Activated CD4-positive, alpha-beta T cell treated with anti-CD3 and anti-CD28 coated beads for 36 hours (primary cell): ENCODE measurements around the gene NDRG4. TPM values are rescaled to one million over a fixed set of nuclear protein-coding genes. Genes with fewer than 3 reads are reported as not detected.
A peak's percentile ranks its signal among the peaks of the same experiment; 100 is the strongest.

Source experiments
- ATAC-seq: fragments of 200-7000 bp; cut with Tn5 transposase; one replicate; pipeline ENCODE4 v1.10.0; 2021; ENCODE audit warnings: mild to moderate bottlenecking, moderate library complexity
- CTCF ChIA-PET: fragments of 350-600 bp; sonication (Branson Sonifier 250); formaldehyde crosslinking; loops from one replicate; lab custom pipeline; 2021; ENCODE audit warnings: antibody characterized with exemption; lab: Charles Lee
- POLR2A ChIA-PET: fragments of 350-600 bp; sonication (Branson Sonifier 250); formaldehyde crosslinking; loops from one replicate; lab custom pipeline; 2021; ENCODE audit warnings: antibody characterized with exemption, inconsistent platforms; lab: Charles Lee
- DNase-seq: peaks from one replicate; pipeline ENCODE4 v3.0.0-alpha.2; 2020
- H3K27ac Mint-ChIP-seq: one replicate; pipeline ENCODE4 v1.8.0; 2021; ENCODE audit warnings: mixed read lengths
- H3K27me3 Mint-ChIP-seq: one replicate; pipeline ENCODE4 v1.8.0; 2021; ENCODE audit warnings: mixed read lengths
- H3K36me3 Mint-ChIP-seq: one replicate; pipeline ENCODE4 v1.8.0; 2021; ENCODE audit warnings: low read depth, mixed read lengths
- H3K4me1 Mint-ChIP-seq: one replicate; pipeline ENCODE4 v1.8.0; 2021; ENCODE audit warnings: mixed read lengths
- H3K4me3 Mint-ChIP-seq: one replicate; pipeline ENCODE4 v1.8.0; 2021; ENCODE audit warnings: mild to moderate bottlenecking, moderate library complexity, mixed read lengths
- H3K9me3 Mint-ChIP-seq: one replicate; pipeline ENCODE4 v1.8.0; 2021; ENCODE audit warnings: low read depth, mixed read lengths
- intact Hi-C, 2 experiments: fragments of 100-400 bp; cut with DNase I in 1 of 2; cut with micrococcal nuclease in 1 of 2; formaldehyde crosslinking; loops; one replicate each; pipeline versions ENCODE4 v1.14.2 to v1.15.1; 2022 to 2024; cut with DNase I, micrococcal nuclease
- total RNA-seq, 2 experiments: library from RNA; stranded (reverse); gene quantifications; one replicate each; pipeline ENCODE4 v1.2.3, GENCODE V29; 2021

Gene NDRG4
- total RNA-seq, 2 experiments from 2014 or later: 6.9 to 7.2 TPM

- ChIA-PET POLR2A (interaction anchor here (0.6 kb wide), 1 partner anchor 501 kb away, joined by 3 read pairs; no protein-coding TSS in a partner anchor), CTCF (interaction anchor here (0.6 to 1.7 kb wide), 9 partner anchors 8 to 242 kb away, joined by 3 to 10 read pairs (median 5); partner anchors contain the start of gene SLC38A7)
- Mint-ChIP-seq H3K9me3 (no peaks in the 10 kb centered on the region), H3K36me3 (peaks cover 23% of the 10 kb centered on the region), H3K27me3 (no peaks in the 10 kb centered on the region), H3K27ac (no peak overlapping the region), H3K4me3 (peak overlapping the region; percentile 92), H3K4me1 (peaks cover 41% of the 10 kb centered on the region)
- intact Hi-C loops: loop anchor here (2.0 to 10.0 kb wide), 3 partner anchors 13 to 319 kb away; partner anchors contain the start of genes CSNK2A2 (in 1 of the 2) and NDRG4 (in 1 of the 2)
- DNase-seq: no peak
- ATAC-seq: no peak
Observed at GRCh38 chr16:58513874-58514273, 13.9 kb downstream of the NDRG4 start.

- intact Hi-C loops: loop anchor here (1.0 to 10.0 kb wide), 8 partner anchors 14 to 320 kb away; partner anchors contain the start of genes CSNK2A2 (in 1 of the 2), GINS3 (in 1 of the 2), GOT2 (in 1 of the 2) and NDRG4 (in 1 of the 2)
- ChIA-PET POLR2A (interaction anchor here (0.6 kb wide), 1 partner anchor 122 kb away, joined by 4 read pairs; no protein-coding TSS in a partner anchor), CTCF (interaction anchor here (1.3 kb wide), 1 partner anchor 147 kb away, joined by 4 read pairs; no protein-coding TSS in a partner anchor)
- ATAC-seq: peak; percentile 72
- Mint-ChIP-seq H3K4me3 (peak within 1 kb of the TSS; percentile 92), H3K4me1 (peaks cover 49% of the 10 kb centered on the region), H3K9me3 (no peaks in the 10 kb centered on the region), H3K27ac (peak within 1 kb of the TSS; percentile 86), H3K27me3 (no peaks in the 10 kb centered on the region), H3K36me3 (peaks cover 33% of the 10 kb centered on the region)
- peak; percentile 87 for DNase-seq
Observed at GRCh38 chr16:58515125-58515870, 15.4 kb downstream of the NDRG4 start, which contains the start of gene SETD6. Gene SETD6, plus strand, starts transcription at chr16:58515517. Its CDS starts 21 bp downstream, at chr16:58515538.

GRCh38 chr16:58515871-58516767 lies 16.2 kb downstream of the NDRG4 start:
- ChIA-PET CTCF (interaction anchor here (1.3 kb wide), 1 partner anchor 146 kb away, joined by 4 read pairs; no protein-coding TSS in a partner anchor), POLR2A (no interaction called here)
- peaks cover 49% of the 10 kb centered on the region for H3K4me1 Mint-ChIP-seq
- ATAC-seq (peak; percentile 57), DNase-seq (peak; percentile 71)
- H3K4me3 Mint-ChIP-seq: peak overlapping the region; percentile 92
- intact Hi-C loops: loop anchor here (1.0 to 10.0 kb wide), 8 partner anchors 15 to 321 kb away; partner anchors contain the start of genes CSNK2A2 (in 1 of the 2), GINS3 (in 1 of the 2), GOT2 (in 1 of the 2) and NDRG4 (in 1 of the 2)
- peaks cover 41% of the 10 kb centered on the region for H3K36me3 Mint-ChIP-seq
- H3K27me3 Mint-ChIP-seq: no peaks in the 10 kb centered on the region
- H3K27ac Mint-ChIP-seq: no peak overlapping the region
- H3K9me3 Mint-ChIP-seq: no peaks in the 10 kb centered on the region

GRCh38 chr16:58516768-58517107 lies 16.8 kb downstream of the NDRG4 start:
- H3K4me1 Mint-ChIP-seq: peaks cover 49% of the 10 kb centered on the region
- ATAC-seq (no peak), DNase-seq (no peak)
- peak overlapping the region; percentile 92 for H3K4me3 Mint-ChIP-seq
- intact Hi-C loops: loop anchor here (5.0 to 10.0 kb wide), 4 partner anchors 71 to 322 kb away; partner anchors contain the start of genes CSNK2A2 (in 1 of the 2), GOT2 (in 1 of the 2) and SLC38A7 (in 1 of the 2)
- CTCF ChIA-PET: interaction anchor here (0.6 to 1.3 kb wide), 2 partner anchors 146 to 287 kb away, joined by 3 to 4 read pairs; no protein-coding TSS in a partner anchor
- H3K36me3 Mint-ChIP-seq: peaks cover 44% of the 10 kb centered on the region
- no peaks in the 10 kb centered on the region for H3K9me3 Mint-ChIP-seq
- no peak overlapping the region for H3K27ac Mint-ChIP-seq
- POLR2A ChIA-PET: interaction anchor here (0.9 kb wide), 1 partner anchor 42 kb away, joined by 3 read pairs; no protein-coding TSS in a partner anchor
- H3K27me3 Mint-ChIP-seq: no peaks in the 10 kb centered on the region

- Mint-ChIP-seq H3K27ac (peak overlapping the region; percentile 64), H3K4me3 (no peak overlapping the region)
Observed at GRCh38 chr16:58518083-58518979, 18.4 kb downstream of the NDRG4 start.

GRCh38 chr16:58518980-58519368 lies 19.0 kb downstream of the NDRG4 start:
- intact Hi-C loops: loop anchor here (5.0 to 10.0 kb wide), 4 partner anchors 68 to 324 kb away; partner anchors contain the start of genes CSNK2A2 (in 1 of the 2), GOT2 (in 1 of the 2) and SLC38A7 (in 1 of the 2)
- Mint-ChIP-seq H3K27ac (no peak overlapping the region), H3K36me3 (peaks cover 57% of the 10 kb centered on the region), H3K4me1 (peaks cover 41% of the 10 kb centered on the region), H3K4me3 (no peak overlapping the region), H3K9me3 (no peaks in the 10 kb centered on the region), H3K27me3 (no peaks in the 10 kb centered on the region)
- ATAC-seq: no peak
- POLR2A ChIA-PET: interaction anchor here (1.5 kb wide), 1 partner anchor 28 kb away, joined by 3 read pairs; no protein-coding TSS in a partner anchor
- CTCF ChIA-PET: interaction anchor here (0.7 to 1.5 kb wide), 10 partner anchors 10 to 237 kb away, joined by 3 to 5 read pairs (median 3); no protein-coding TSS in a partner anchor
- DNase-seq: no peak

More at GRCh38 chr16:58518083-58518979, 18.4 kb downstream of the NDRG4 start:
- H3K9me3 Mint-ChIP-seq: no peaks in the 10 kb centered on the region
- no peak for DNase-seq
- ChIA-PET CTCF (interaction anchor here (0.7 to 1.5 kb wide), 10 partner anchors 11 to 238 kb away, joined by 3 to 5 read pairs (median 3); no protein-coding TSS in a partner anchor), POLR2A (interaction anchor here (1.5 kb wide), 1 partner anchor 29 kb away, joined by 3 read pairs; no protein-coding TSS in a partner anchor)
- peak; percentile 21 for ATAC-seq
- no peaks in the 10 kb centered on the region for H3K27me3 Mint-ChIP-seq
- peaks cover 53% of the 10 kb centered on the region for H3K36me3 Mint-ChIP-seq
- intact Hi-C loops: loop anchor here (5.0 to 10.0 kb wide), 4 partner anchors 69 to 324 kb away; partner anchors contain the start of genes CSNK2A2 (in 1 of the 2), GOT2 (in 1 of the 2) and SLC38A7 (in 1 of the 2)
- H3K4me1 Mint-ChIP-seq: peaks cover 44% of the 10 kb centered on the region

- Mint-ChIP-seq H3K27me3 (no peaks in the 10 kb centered on the region), H3K4me1 (peaks cover 39% of the 10 kb centered on the region), H3K9me3 (no peaks in the 10 kb centered on the region), H3K27ac (no peak overlapping the region), H3K4me3 (no peak overlapping the region), H3K36me3 (peaks cover 63% of the 10 kb centered on the region)
- ATAC-seq (no peak), DNase-seq (no peak)
- POLR2A ChIA-PET: no interaction called here
- intact Hi-C loops: loop anchor here (5.0 to 10.0 kb wide), 5 partner anchors 63 to 325 kb away; partner anchors contain the start of genes CSNK2A2 (in 1 of the 2), GOT2 (in 1 of the 2) and SLC38A7 (in 1 of the 2)
- CTCF ChIA-PET: interaction anchor here (0.7 to 1.5 kb wide), 5 partner anchors 21 to 236 kb away, joined by 3 to 4 read pairs (median 4); no protein-coding TSS in a partner anchor
Observed at GRCh38 chr16:58519707-58520106, 19.8 kb downstream of the NDRG4 start.

- no peaks in the 10 kb centered on the region for H3K9me3 Mint-ChIP-seq
- ATAC-seq: no peak
- no peaks in the 10 kb centered on the region for H3K27me3 Mint-ChIP-seq
- no peaks in the 10 kb centered on the region for H3K4me1 Mint-ChIP-seq
- intact Hi-C loops: no loop called here
- no peak for DNase-seq
- POLR2A ChIA-PET: no interaction called here
- H3K4me3 Mint-ChIP-seq: no peak overlapping the region
- peaks cover 73% of the 10 kb centered on the region for H3K36me3 Mint-ChIP-seq
- no peak overlapping the region for H3K27ac Mint-ChIP-seq
- CTCF ChIA-PET: interaction anchor here (0.8 to 2.2 kb wide), 3 partner anchors 11 to 18 kb away, joined by 3 to 9 read pairs (median 7); no protein-coding TSS in a partner anchor
Observed at GRCh38 chr16:58530179-58530578, 30.2 kb downstream of the NDRG4 start.

GRCh38 chr16:58532414-58532813 lies 32.5 kb downstream of the NDRG4 start:
- DNase-seq (no peak), ATAC-seq (no peak)
- POLR2A ChIA-PET: no interaction called here
- H3K9me3 Mint-ChIP-seq: no peaks in the 10 kb centered on the region
- no peak overlapping the region for H3K27ac Mint-ChIP-seq
- H3K36me3 Mint-ChIP-seq: peaks cover 70% of the 10 kb centered on the region
- intact Hi-C loops: loop anchor here in 1 of 2 experiments (2.0 kb wide), 1 partner anchor 14 kb away; no protein-coding TSS in a partner anchor
- H3K4me1 Mint-ChIP-seq: no peaks in the 10 kb centered on the region
- no peak overlapping the region for H3K4me3 Mint-ChIP-seq
- H3K27me3 Mint-ChIP-seq: no peaks in the 10 kb centered on the region
- CTCF ChIA-PET: interaction anchor here (1.1 to 2.2 kb wide), 2 partner anchors 8 to 20 kb away, joined by 3 to 9 read pairs; no protein-coding TSS in a partner anchor
